SK-N-SH (cell line): ENCODE data around the gene TMEM114. TPM values are rescaled to one million over a fixed set of nuclear protein-coding genes. Genes with fewer than 3 reads are reported as not detected.

Experiments
- CTCF ChIA-PET: fragments of 300-600, 350-600 bp; formaldehyde crosslinking; extraction: SDS; loops from one replicate; lab custom pipeline; 2021; lab: Yijun Ruan, JAX
- POLR2A ChIA-PET: fragments of 350-600 bp; sonication (Branson Sonifier 250); formaldehyde crosslinking; extraction: SDS; loops from one replicate; lab custom pipeline; 2020; ENCODE audit warnings: antibody characterized with exemption, inconsistent platforms; lab: Yijun Ruan, JAX
- DNase-seq: peaks from one replicate; pipeline ENCODE4 v3.0.0; 2012
- H2AFZ ChIP-seq: fragments of 200-600 bp; sonication (generic); 2 replicates; pipeline ENCODE4 v1.8.1; 2016; ENCODE audit warnings: antibody characterized with exemption, mild to moderate bottlenecking, low read depth
- H3F3A ChIP-seq: fragments of 200-600 bp; sonication (generic); replicated peaks from 2 replicates; pipeline ENCODE3; 2016; ENCODE audit warnings: antibody characterized with exemption, mild to moderate bottlenecking; ENCODE audit not compliant: insufficient read depth
- H3K27ac ChIP-seq, 2 experiments: fragments of 200-500 bp in 1 of 2; fragments of 200-600 bp in 1 of 2; sonication (Bioruptor generic) in 1 of 2; sonication (generic), shearing (Covaris generic) in 1 of 2; 2 replicates each; pipeline versions ENCODE4 v1.5.1 to v1.6.1; 2014 to 2016; ENCODE audit warnings: low read depth in 2 of 2, inconsistent platforms in 1 of 2, low read length in 1 of 2, mild to moderate bottlenecking in 1 of 2, mixed read lengths in 1 of 2
- H3K27me3 ChIP-seq: fragments of 200-600 bp; sonication (generic), shearing (Covaris generic); 2 replicates; pipeline ENCODE4 v1.6.1; 2016; ENCODE audit warnings: mixed run types; ENCODE audit not compliant: insufficient read depth
- H3K36me3 ChIP-seq, 2 experiments: fragments of 200-500 bp in 1 of 2; fragments of 200-600 bp in 1 of 2; sonication (Bioruptor generic) in 1 of 2; sonication (generic) in 1 of 2; replicated peaks in 1 of 2; 2 replicates each; pipeline versions ENCODE3 to v1.5.1; 2014 to 2016; ENCODE audit warnings: low read length in 1 of 2, mild to moderate bottlenecking in 1 of 2; ENCODE audit not compliant: insufficient read depth in 2 of 2, control insufficient read depth in 1 of 2
- H3K4me1 ChIP-seq, 2 experiments: fragments of 200-500 bp in 1 of 2; fragments of 200-600 bp in 1 of 2; sonication (Bioruptor generic) in 1 of 2; sonication (generic), shearing (Covaris generic) in 1 of 2; 2 replicates each; pipeline versions ENCODE4 v1.5.1 to v1.6.1; 2014 to 2016; ENCODE audit warnings: low read depth in 1 of 2, low read length in 1 of 2, mixed run types in 1 of 2; ENCODE audit not compliant: insufficient read depth in 2 of 2, control insufficient read depth in 1 of 2
- H3K4me2 ChIP-seq: fragments of 200-600 bp; sonication (generic), shearing (Covaris generic); 2 replicates; pipeline ENCODE4 v1.6.1; 2017; ENCODE audit warnings: mixed run types
- H3K4me3 ChIP-seq, 2 experiments: fragments of 200-500 bp in 1 of 2; fragments of 200-600 bp in 1 of 2; sonication (Bioruptor generic) in 1 of 2; sonication (generic), shearing (Covaris generic) in 1 of 2; 2 replicates each; pipeline versions ENCODE4 v1.5.1 to v1.8.1; 2014 to 2016; ENCODE audit warnings: low read depth in 2 of 2, inconsistent platforms in 1 of 2, low read length in 1 of 2, mild to moderate bottlenecking in 1 of 2, mixed read lengths in 1 of 2, moderate library complexity in 1 of 2
- H3K79me2 ChIP-seq: fragments of 200-600 bp; sonication (generic); 2 replicates; pipeline ENCODE4 v1.8.1; 2017; ENCODE audit warnings: mild to moderate bottlenecking; ENCODE audit not compliant: insufficient read depth
- H3K9ac ChIP-seq: fragments of 200-600 bp; sonication (generic); 2 replicates; pipeline ENCODE4 v1.6.1; 2017; ENCODE audit warnings: mixed run types
- H3K9me2 ChIP-seq: fragments of 200-600 bp; sonication (generic); 2 replicates; pipeline ENCODE4 v1.6.1; 2017; ENCODE audit warnings: mixed run types
- H3K9me3 ChIP-seq: fragments of 200-600 bp; sonication (generic); 2 replicates; pipeline ENCODE4 v1.6.1; 2017; ENCODE audit warnings: mixed run types, mild to moderate bottlenecking, moderate library complexity
- H4K20me1 ChIP-seq: fragments of 200-600 bp; sonication (generic); 2 replicates; pipeline ENCODE4 v1.6.1; 2017; ENCODE audit warnings: mild to moderate bottlenecking, mixed run types; ENCODE audit not compliant: insufficient read depth
- CHD2 ChIP-seq: fragments of 150-350 bp; IDR thresholded peaks from 2 replicates; pipeline ENCODE4 v1.6.1; 2018; ENCODE audit warnings: low read length; ENCODE audit not compliant: partially characterized antibody
- ELF1 ChIP-seq: IDR thresholded peaks from 2 replicates; pipeline ENCODE4 v1.4.0; 2012
- EP300 ChIP-seq, 2 experiments: IDR thresholded peaks; 2 replicates each; pipeline versions ENCODE4 v1.4.0 to v1.6.1; 2012; ENCODE audit warnings: borderline replicate concordance in 1 of 2, low read depth in 1 of 2, low read length in 1 of 2
- EZH2phosphoT487 ChIP-seq: fragments of 200-600 bp; sonication (generic); IDR thresholded peaks from 2 replicates; pipeline ENCODE4 v1.6.1; 2017; ENCODE audit warnings: low read depth, mixed run types, mild to moderate bottlenecking, antibody characterized with exemption, moderate library complexity, borderline replicate concordance
- FOXJ3 ChIP-seq: sonication (generic); formaldehyde crosslinking; IDR thresholded peaks from 2 replicates; pipeline ENCODE4 v1.5.1; 2020; ENCODE audit warnings: mild to moderate bottlenecking, missing genetic modification reagents
- FOXM1 ChIP-seq: IDR thresholded peaks from 2 replicates; pipeline ENCODE4 v1.4.0; 2012; ENCODE audit warnings: low read depth, mild to moderate bottlenecking
- GATA2 ChIP-seq: sonication (generic); formaldehyde crosslinking; IDR thresholded peaks from 2 replicates; pipeline ENCODE4 v1.5.0; 2020; ENCODE audit warnings: mild to moderate bottlenecking, missing genetic modification reagents
- IRF3 ChIP-seq: fragments of 150-350 bp; IDR thresholded peaks from 2 replicates; pipeline ENCODE4 v1.6.1; 2016; ENCODE audit warnings: mild to moderate bottlenecking, low read depth, low read length
- SMC3 ChIP-seq: IDR thresholded peaks from 2 replicates; pipeline ENCODE4 v1.6.1; 2012; ENCODE audit warnings: low read depth, low read length, improper control_type of control experiment
- TAF1 ChIP-seq: IDR thresholded peaks from 2 replicates; pipeline ENCODE4 v1.6.1; 2012; ENCODE audit warnings: low read depth, mild to moderate bottlenecking, low read length, moderate library complexity, borderline replicate concordance
- TEAD4 ChIP-seq: IDR thresholded peaks from 2 replicates; pipeline ENCODE4 v1.4.0; 2012; ENCODE audit warnings: mild to moderate bottlenecking, borderline replicate concordance; ENCODE audit not compliant: insufficient read depth
- USF2 ChIP-seq: fragments of 150-350 bp; IDR thresholded peaks from 2 replicates; pipeline ENCODE4 v1.6.1; 2017; ENCODE audit warnings: antibody characterized with exemption, low read length, low read depth, borderline replicate concordance
- WGBS: methylation state at CpG from one replicate; pipeline ENCODE4 v1.1.6; 2017; ENCODE audit warnings: low lambda C conversion rate; 5-methylcytosine and 5-hydroxymethylcytosine counted together
- polyA plus RNA-seq, 3 experiments: library from polyadenylated mRNA; depleted of rRNA; stranded (reverse); fragments of >200 nt; gene quantifications; 2 replicates each; pipeline ENCODE4 v1.2.3, GENCODE V29; 2012
- TF ChIP-seq, protein P1 (sequence below): IDR thresholded peaks from 2 replicates; pipeline ENCODE4 v1.6.1; 2012; ENCODE audit warnings: mild to moderate bottlenecking, low read depth, low read length, moderate library complexity

Gene TMEM114
- polyA plus RNA-seq, 1 of the 3 experiments (the other 2 are of a cell fraction): not detected

GRCh38 chr16:8611122-8611521 is 20.8 kb upstream of the TMEM114 start:
- Histone ChIP-seq H3F3A (peaks cover 5% of the 10 kb centered on the region), H3K4me3 (no peak overlapping the region), H3K9ac (no peak overlapping the region), H3K27me3 (no peaks in the 10 kb centered on the region), H3K79me2 (no peaks in the 10 kb centered on the region), H3K9me2 (no peaks in the 10 kb centered on the region), H3K36me3 (no peaks in the 10 kb centered on the region), H2AFZ (no peak overlapping the region), H3K4me1 (no peaks in the 10 kb centered on the region), H3K27ac (no peak overlapping the region), H3K4me2 (no peak overlapping the region), H4K20me1 (no peaks in the 10 kb centered on the region), H3K9me3 (no peaks in the 10 kb centered on the region)
- no peak for DNase-seq
- ChIA-PET POLR2A (no interaction called here), CTCF (no interaction called here)
- WGBS: 33% methylated on average over 4 of the region's 4 CpGs
- no peak for TF ChIP-seq IRF3
- TF ChIP-seq EP300 (IDR thresholded peaks at IDR 0.05; ENCODE audit: borderline replicate concordance in 1 of 2, low read depth in 1 of 2, low read length in 1 of 2): no peak
- no peak for TF ChIP-seq TAF1
- no peak for TF ChIP-seq FOXM1
- TF ChIP-seq GATA2 (CRISPR knock-in tag): no peak
- no peak for TF ChIP-seq USF2
- TF ChIP-seq EZH2phosphoT487: no peak
- TF ChIP-seq CHD2: no peak
- no peak for TF ChIP-seq SMC3
- TF ChIP-seq, protein P1, sequence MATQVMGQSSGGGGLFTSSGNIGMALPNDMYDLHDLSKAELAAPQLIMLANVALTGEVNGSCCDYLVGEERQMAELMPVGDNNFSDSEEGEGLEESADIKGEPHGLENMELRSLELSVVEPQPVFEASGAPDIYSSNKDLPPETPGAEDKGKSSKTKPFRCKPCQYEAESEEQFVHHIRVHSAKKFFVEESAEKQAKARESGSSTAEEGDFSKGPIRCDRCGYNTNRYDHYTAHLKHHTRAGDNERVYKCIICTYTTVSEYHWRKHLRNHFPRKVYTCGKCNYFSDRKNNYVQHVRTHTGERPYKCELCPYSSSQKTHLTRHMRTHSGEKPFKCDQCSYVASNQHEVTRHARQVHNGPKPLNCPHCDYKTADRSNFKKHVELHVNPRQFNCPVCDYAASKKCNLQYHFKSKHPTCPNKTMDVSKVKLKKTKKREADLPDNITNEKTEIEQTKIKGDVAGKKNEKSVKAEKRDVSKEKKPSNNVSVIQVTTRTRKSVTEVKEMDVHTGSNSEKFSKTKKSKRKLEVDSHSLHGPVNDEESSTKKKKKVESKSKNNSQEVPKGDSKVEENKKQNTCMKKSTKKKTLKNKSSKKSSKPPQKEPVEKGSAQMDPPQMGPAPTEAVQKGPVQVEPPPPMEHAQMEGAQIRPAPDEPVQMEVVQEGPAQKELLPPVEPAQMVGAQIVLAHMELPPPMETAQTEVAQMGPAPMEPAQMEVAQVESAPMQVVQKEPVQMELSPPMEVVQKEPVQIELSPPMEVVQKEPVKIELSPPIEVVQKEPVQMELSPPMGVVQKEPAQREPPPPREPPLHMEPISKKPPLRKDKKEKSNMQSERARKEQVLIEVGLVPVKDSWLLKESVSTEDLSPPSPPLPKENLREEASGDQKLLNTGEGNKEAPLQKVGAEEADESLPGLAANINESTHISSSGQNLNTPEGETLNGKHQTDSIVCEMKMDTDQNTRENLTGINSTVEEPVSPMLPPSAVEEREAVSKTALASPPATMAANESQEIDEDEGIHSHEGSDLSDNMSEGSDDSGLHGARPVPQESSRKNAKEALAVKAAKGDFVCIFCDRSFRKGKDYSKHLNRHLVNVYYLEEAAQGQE: no peak
- TF ChIP-seq TEAD4: no peak
- no peak for TF ChIP-seq ELF1
- no peak for TF ChIP-seq FOXJ3
